Stomach (tissue), 4 donors: Measurements from ENCODE around the gene EDIL3.

Experiments
- CTCF ChIP-seq, 7 experiments: fragments of 450-650 bp in 4 of 7; fragments of 200-600 bp in 3 of 7; sonication (generic) in 3 of 7; IDR thresholded peaks; one replicate each; pipeline ENCODE4 v1.5.1; 2016 to 2019; ENCODE audit warnings: antibody characterized with exemption in 7 of 7, control low read depth in 2 of 7, mild to moderate bottlenecking in 1 of 7
- EP300 ChIP-seq: sonication (generic); formaldehyde crosslinking; IDR thresholded peaks from one replicate; pipeline ENCODE4 v1.6.1; 2017; ENCODE audit warnings: antibody characterized with exemption
- POLR2A ChIP-seq, 4 donors: fragments of 450-650 bp; IDR thresholded peaks; one replicate each; pipeline ENCODE4 v1.6.1; 2016; ENCODE audit warnings: antibody characterized with exemption in 4 of 4, control low read depth in 2 of 4, mild to moderate bottlenecking in 1 of 4, moderate library complexity in 1 of 4

- TF ChIP-seq POLR2A (IDR thresholded peaks at IDR 0.05) = no peak
- no peak for TF ChIP-seq CTCF (IDR thresholded peaks at IDR 0.05)
- no peak for TF ChIP-seq EP300
These were observed 22.5 kb downstream of the EDIL3 start for GRCh38 chr5:84362061-84362720.
